NB4 (cell line): ENCODE results near the gene ALG1.
"Not testable (repeated sequence)": the region's sequence is repeated elsewhere in the genome, so short reads cannot be mapped to it uniquely, and the experiment has no call there.

Experiments
- MAX ChIP-seq: IDR thresholded peaks from 2 replicates; pipeline ENCODE4 v1.6.1; 2011; ENCODE audit warnings: low read depth, low read length
- POLR2A ChIP-seq: IDR thresholded peaks from 2 replicates; pipeline ENCODE4 v1.6.1; 2011; ENCODE audit warnings: mild to moderate bottlenecking; ENCODE audit not compliant: insufficient read length; ENCODE audit errors: extremely low read depth
- TF ChIP-seq, protein P1 (sequence below): IDR thresholded peaks from one replicate; pipeline ENCODE4 v1.5.1; 2012; ENCODE audit warnings: low read depth, low read length

- TF ChIP-seq, protein P1, sequence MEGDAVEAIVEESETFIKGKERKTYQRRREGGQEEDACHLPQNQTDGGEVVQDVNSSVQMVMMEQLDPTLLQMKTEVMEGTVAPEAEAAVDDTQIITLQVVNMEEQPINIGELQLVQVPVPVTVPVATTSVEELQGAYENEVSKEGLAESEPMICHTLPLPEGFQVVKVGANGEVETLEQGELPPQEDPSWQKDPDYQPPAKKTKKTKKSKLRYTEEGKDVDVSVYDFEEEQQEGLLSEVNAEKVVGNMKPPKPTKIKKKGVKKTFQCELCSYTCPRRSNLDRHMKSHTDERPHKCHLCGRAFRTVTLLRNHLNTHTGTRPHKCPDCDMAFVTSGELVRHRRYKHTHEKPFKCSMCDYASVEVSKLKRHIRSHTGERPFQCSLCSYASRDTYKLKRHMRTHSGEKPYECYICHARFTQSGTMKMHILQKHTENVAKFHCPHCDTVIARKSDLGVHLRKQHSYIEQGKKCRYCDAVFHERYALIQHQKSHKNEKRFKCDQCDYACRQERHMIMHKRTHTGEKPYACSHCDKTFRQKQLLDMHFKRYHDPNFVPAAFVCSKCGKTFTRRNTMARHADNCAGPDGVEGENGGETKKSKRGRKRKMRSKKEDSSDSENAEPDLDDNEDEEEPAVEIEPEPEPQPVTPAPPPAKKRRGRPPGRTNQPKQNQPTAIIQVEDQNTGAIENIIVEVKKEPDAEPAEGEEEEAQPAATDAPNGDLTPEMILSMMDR: not testable (repeated sequence)
- not testable (repeated sequence) for TF ChIP-seq POLR2A, MAX
Observed at GRCh38 chr16:5093746-5094145, 22.1 kb downstream of the ALG1 start.
